H1 (cell line): Measurements from ENCODE around the gene NR1H3. TPM values are rescaled to one million over a fixed set of nuclear protein-coding genes. Genes with fewer than 3 reads are reported as not detected.

Experiments
- CTCF ChIA-PET: fragments of 300-600 bp; sonication (Branson Sonifier 250); formaldehyde crosslinking; loops from one replicate; lab custom pipeline; 2021; ENCODE audit not compliant: partially characterized antibody; lab: Charles Lee
- POLR2A ChIA-PET: fragments of 300-600 bp; sonication (Branson Sonifier 250); formaldehyde crosslinking; loops from one replicate; lab custom pipeline; 2021; ENCODE audit warnings: inconsistent platforms; ENCODE audit not compliant: partially characterized antibody; lab: Charles Lee
- DNase-seq, 2 experiments: peaks; one replicate each; pipeline versions ENCODE4 v3.0.0 to v3.0.0-alpha.2; 2010 to 2022; ENCODE audit warnings: low spot score in 2 of 2, low read depth in 1 of 2, mixed read lengths in 1 of 2
- FAIRE-seq: peaks from 2 replicates; lab custom pipeline; 2011; peaks lifted over from hg19 to GRCh38; lab: Jason Lieb, UNC
- H2AFZ ChIP-seq: 2 replicates; pipeline ENCODE4 v1.8.1; 2012; ENCODE audit warnings: low read length, inconsistent platforms
- H2AK5ac ChIP-seq: 2 replicates; pipeline ENCODE4 v1.6.1; 2013; ENCODE audit warnings: low read depth, low read length
- H2BK120ac ChIP-seq: replicated peaks from 2 replicates; pipeline ENCODE3; 2013; ENCODE audit warnings: low read depth, low read length, inconsistent platforms
- H2BK12ac ChIP-seq: 2 replicates; pipeline ENCODE4 v1.6.1; 2013; ENCODE audit warnings: low read depth, low read length
- H2BK15ac ChIP-seq: 2 replicates; pipeline ENCODE4 v1.6.1; 2013; ENCODE audit warnings: low read length
- H2BK20ac ChIP-seq: 2 replicates; pipeline ENCODE4 v1.6.1; 2013; ENCODE audit warnings: low read length
- H2BK5ac ChIP-seq: 2 replicates; pipeline ENCODE4 v1.6.1; 2013; ENCODE audit warnings: low read depth, low read length
- H3K14ac ChIP-seq: 2 replicates; pipeline ENCODE4 v1.6.1; 2013; ENCODE audit warnings: inconsistent platforms; ENCODE audit not compliant: insufficient read length
- H3K18ac ChIP-seq: 2 replicates; pipeline ENCODE4 v1.6.1; 2013; ENCODE audit warnings: low read length; ENCODE audit errors: extremely low read depth
- H3K23ac ChIP-seq: 2 replicates; pipeline ENCODE4 v1.6.1; 2013; ENCODE audit warnings: inconsistent platforms; ENCODE audit not compliant: insufficient read length
- H3K23me2 ChIP-seq: 2 replicates; pipeline ENCODE4 v1.6.1; 2013; ENCODE audit warnings: low read depth, low read length
- H3K27ac ChIP-seq: 2 replicates; pipeline ENCODE4 v1.6.1; 2011; ENCODE audit warnings: low read depth, low read length, inconsistent platforms
- H3K27me3 ChIP-seq, 4 experiments: replicated peaks in 1 of 4; 1 replicate in 1 of 4; 2 replicates in 3 of 4; pipeline versions ENCODE4 v1.6.1 to v1.8.1; 2011 to 2013; ENCODE audit warnings: low read length in 3 of 4, mild to moderate bottlenecking in 3 of 4, inconsistent platforms in 2 of 4, mixed read lengths in 2 of 4, moderate library complexity in 1 of 4; ENCODE audit not compliant: control insufficient read depth in 3 of 4, insufficient read depth in 3 of 4; ENCODE audit errors: extremely low read depth in 1 of 4
- H3K36me3 ChIP-seq, 4 experiments: 2 replicates each; pipeline versions ENCODE4 v1.6.1 to v1.8.1; 2011 to 2013; ENCODE audit warnings: mild to moderate bottlenecking in 4 of 4, low read length in 3 of 4, moderate library complexity in 2 of 4, control low read depth in 1 of 4, inconsistent platforms in 1 of 4; ENCODE audit not compliant: insufficient read depth in 4 of 4, control insufficient read depth in 2 of 4
- H3K4ac ChIP-seq: replicated peaks from 2 replicates; pipeline ENCODE3; 2013; ENCODE audit warnings: low read length, low read depth, mixed read lengths, inconsistent platforms; ENCODE audit not compliant: insufficient read length
- H3K4me1 ChIP-seq, 4 experiments: replicated peaks in 1 of 4; 1 replicate in 1 of 4; 2 replicates in 3 of 4; pipeline versions ENCODE4 v1.6.1 to v1.8.1; 2011 to 2013; ENCODE audit warnings: low read length in 3 of 4, inconsistent platforms in 2 of 4, mixed read lengths in 1 of 4; ENCODE audit not compliant: insufficient read depth in 4 of 4, control insufficient read depth in 3 of 4
- H3K4me2 ChIP-seq, 2 experiments: 2 replicates each; pipeline versions ENCODE4 v1.6.1 to v1.8.1; 2011 to 2013; ENCODE audit warnings: low read depth in 2 of 2, low read length in 2 of 2, control low read depth in 1 of 2, inconsistent platforms in 1 of 2, mild to moderate bottlenecking in 1 of 2; ENCODE audit not compliant: insufficient read depth in 1 of 2
- H3K4me3 ChIP-seq, 4 experiments: fragments of 200-600, 300-600 bp in 1 of 4; sonication (generic), shearing (Covaris generic), sonication (Bioruptor Twin) in 1 of 4; 2 replicates each; pipeline versions ENCODE4 v1.5.1 to v1.8.1; 2011 to 2016; ENCODE audit warnings: low read length in 4 of 4, low read depth in 3 of 4, control low read depth in 2 of 4, inconsistent platforms in 2 of 4, mild to moderate bottlenecking in 2 of 4, mixed read lengths in 1 of 4, moderate library complexity in 1 of 4; ENCODE audit not compliant: insufficient read depth in 2 of 4; ENCODE audit errors: extremely low read depth in 1 of 4
- H3K56ac ChIP-seq: replicated peaks from 2 replicates; pipeline ENCODE3; 2013; ENCODE audit warnings: low read depth, mild to moderate bottlenecking, mixed read lengths, low read length, inconsistent platforms; ENCODE audit not compliant: insufficient read length
- H3K79me1 ChIP-seq: 2 replicates; pipeline ENCODE4 v1.6.1; 2013; ENCODE audit warnings: low read depth, low read length, control low read depth
- H3K79me2 ChIP-seq, 2 experiments: 2 replicates each; pipeline versions ENCODE4 v1.6.1 to v1.8.1; 2012 to 2013; ENCODE audit warnings: low read length in 2 of 2, mild to moderate bottlenecking in 2 of 2, inconsistent platforms in 1 of 2; ENCODE audit not compliant: insufficient read depth in 2 of 2, control insufficient read depth in 1 of 2
- H3K9ac ChIP-seq, 4 experiments: replicated peaks in 1 of 4; 1 replicate in 1 of 4; 2 replicates in 3 of 4; pipeline versions ENCODE4 v1.6.1 to v1.8.1; 2011 to 2013; ENCODE audit warnings: low read depth in 3 of 4, low read length in 3 of 4, control low read depth in 2 of 4, mild to moderate bottlenecking in 2 of 4, moderate library complexity in 2 of 4, inconsistent platforms in 1 of 4; ENCODE audit errors: extremely low read depth in 1 of 4
- H3K9me3 ChIP-seq, 2 experiments: 2 replicates each; pipeline versions ENCODE4 v1.6.1 to v1.8.1; 2012 to 2013; ENCODE audit warnings: mild to moderate bottlenecking in 2 of 2, moderate library complexity in 2 of 2, control low read depth in 1 of 2, inconsistent platforms in 1 of 2, low read depth in 1 of 2, low read length in 1 of 2, mixed read lengths in 1 of 2; ENCODE audit not compliant: insufficient read depth in 2 of 2
- H4K20me1 ChIP-seq, 2 experiments: replicated peaks in 1 of 2; 2 replicates each; pipeline versions ENCODE3 to v1.8.1; 2011 to 2013; ENCODE audit warnings: inconsistent platforms in 2 of 2, low read length in 2 of 2, mild to moderate bottlenecking in 1 of 2; ENCODE audit not compliant: insufficient read depth in 2 of 2, control insufficient read depth in 1 of 2
- H4K5ac ChIP-seq: 2 replicates; pipeline ENCODE4 v1.6.1; 2013; ENCODE audit warnings: low read length, low read depth, mixed read lengths, inconsistent platforms; ENCODE audit not compliant: insufficient read length
- H4K8ac ChIP-seq: 2 replicates; pipeline ENCODE4 v1.8.0; 2013; ENCODE audit warnings: mild to moderate bottlenecking, moderate library complexity, low read length, inconsistent platforms; ENCODE audit not compliant: insufficient read depth; ENCODE audit errors: extremely low read depth
- H4K91ac ChIP-seq: replicated peaks from 2 replicates; pipeline ENCODE3; 2013; ENCODE audit warnings: low read length, mixed read lengths, inconsistent platforms; ENCODE audit not compliant: insufficient read length
- CTCF ChIP-seq, 3 experiments: IDR thresholded peaks; 1 replicate in 2 of 3; 2 replicates in 1 of 3; pipeline versions ENCODE4 v1.5.1 to v1.6.1; 2011; ENCODE audit warnings: low read length in 3 of 3, mild to moderate bottlenecking in 3 of 3, inconsistent platforms in 2 of 3, low read depth in 1 of 3, moderate library complexity in 1 of 3; ENCODE audit not compliant: insufficient read depth in 1 of 3; ENCODE audit errors: control extremely low read depth in 1 of 3
- RFX5 ChIP-seq: IDR thresholded peaks from 2 replicates; pipeline ENCODE4 v1.6.1; 2011; ENCODE audit warnings: low read depth, low read length, improper control_type of control experiment, borderline replicate concordance
- SUZ12 ChIP-seq: fragments of 200-600 bp; sonication (generic); IDR thresholded peaks from 2 replicates; pipeline ENCODE4 v1.6.1; 2012; ENCODE audit warnings: mild to moderate bottlenecking, inconsistent platforms, low read length, moderate library complexity, mixed read lengths
- TBP ChIP-seq: IDR thresholded peaks from 2 replicates; pipeline ENCODE4 v1.6.1; 2011; ENCODE audit warnings: low read depth, low read length, improper control_type of control experiment
- WGBS, 2 experiments: shearing (Covaris generic) in 1 of 2; methylation state at CpG; one replicate each; pipeline versions ENCODE4 v1.1.6 to v1.1.7; 2013 to 2015; ENCODE audit warnings: low lambda C conversion rate in 2 of 2, mixed read lengths in 2 of 2, inconsistent platforms in 1 of 2, low coverage in 1 of 2, missing lambda C conversion rate in 1 of 2; ENCODE audit not compliant: insufficient replicate concordance in 2 of 2, insufficient coverage in 1 of 2, insufficient read length in 1 of 2; ENCODE audit errors: extremely low coverage in 1 of 2, missing lambda C conversion rate in 1 of 2; 5-methylcytosine and 5-hydroxymethylcytosine counted together
- long read RNA-seq, 2 experiments: library from RNA in 1 of 2; library from capped mRNA in 1 of 2; stranded (forward); transcript quantifications; one replicate each; pipeline ENCODE4 v2.0.0, GENCODE V29; 2021; ENCODE audit warnings: inconsistent platforms in 1 of 2
- polyA minus RNA-seq, 3 experiments: library from RNA; depleted of rRNA, polyadenylated mRNA; stranded (reverse); fragments of >200 nt; gene quantifications; 1 replicate in 2 of 3; 2 replicates in 1 of 3; pipeline ENCODE4 v1.2.3, GENCODE V29; 2011
- polyA plus RNA-seq, 7 experiments: library from polyadenylated mRNA; depleted of rRNA in 3 of 7; stranded (reverse) in 5 of 7; unstranded in 2 of 7; fragments of >200 nt in 5 of 7; fragments of 200-250 nt in 2 of 7; gene quantifications; 1 replicate in 5 of 7; 2 replicates in 1 of 7; 4 replicates in 1 of 7; pipeline versions ENCODE4 v1.2.1 to v1.2.3, GENCODE V29; 2011 to 2013; ENCODE audit warnings: missing spikeins in 2 of 7, mixed read lengths in 2 of 7
- total RNA-seq: library from RNA; stranded (reverse); fragmentation: NEBNext Ultra II Directional; extraction: Animal tissue kit (Norgen Biotek cat#: 25700); gene quantifications from 2 replicates; pipeline ENCODE4 v1.2.1, GENCODE V29; 2021

NR1H3 gene
- 19.9 and 21.2 TPM in 2 replicates for total RNA-seq
- 42.1 and 51.5 TPM in 2 replicates for polyA plus RNA-seq (2011; rRNA removed)
- 39.9 TPM for polyA plus RNA-seq (2011; cell fraction: cytosol; rRNA removed)
- polyA plus RNA-seq (2011; cell fraction: nucleus; rRNA removed) = 58.5 TPM
- 24.9 to 28.6 TPM (median 27.6 TPM) in 4 replicates for polyA plus RNA-seq (2012, experiment 1 of 2)
- 19.2 TPM for polyA plus RNA-seq (2012, experiment 2 of 2)
- 11.7 TPM for polyA plus RNA-seq (2013, experiment 1 of 2)
- polyA plus RNA-seq (2013, experiment 2 of 2) = 11.6 TPM
- polyA minus RNA-seq (2011; rRNA and poly(A)+ RNA removed) = 34.2 and 36.4 TPM in 2 replicates
- 18.3 TPM for polyA minus RNA-seq (2011; cell fraction: cytosol; rRNA and poly(A)+ RNA removed)
- 18.3 TPM for polyA minus RNA-seq (2011; cell fraction: nucleus; rRNA and poly(A)+ RNA removed)
- long read RNA-seq, experiment 1, partial matches to known transcripts = 7 of 16 reads
- long read RNA-seq, experiment 1, other reads (novel, unspliced or antisense) = 4 of 16 reads
- long read RNA-seq, experiment 2, partial matches to known transcripts = 3 of 17 reads
- long read RNA-seq, experiment 2, other reads (novel, unspliced or antisense) = 9 of 17 reads

- ChIA-PET CTCF (interaction anchor here (0.7 to 7.1 kb wide), 22 partner anchors 10 to 115 kb away, joined by 3 to 127 read pairs (median 9); partner anchors contain the start of genes ACP2, ARFGAP2, DDB2 and MADD), POLR2A (interaction anchor here (0.8 to 7.1 kb wide), 11 partner anchors 9 to 80 kb away, joined by 3 to 47 read pairs (median 12); partner anchors contain the start of genes ACP2, ARFGAP2, DDB2 and MADD)
- Histone ChIP-seq H4K8ac (peak within 1 kb of the TSS; percentile 86), H3K36me3 (no peaks in the 10 kb centered on the region; a peak in 1 of 8 replicates), H3K56ac (peak within 1 kb of the TSS; percentile 63), H3K79me2 (no peaks in the 10 kb centered on the region), H3K23me2 (peaks cover 3% of the 10 kb centered on the region), H3K18ac (peak within 1 kb of the TSS; percentile 78), H2AFZ (no peak within 1 kb of the TSS), H3K4me1 (peaks cover 2 to 18% (median 9%) of the 10 kb centered on the region in 4 experiments), H2AK5ac (peak within 1 kb of the TSS; percentile 58; the same call in 1 of the 2 replicates), H2BK15ac (peak within 1 kb of the TSS; percentile 72; the same call in 1 of the 2 replicates), H2BK20ac (no peak within 1 kb of the TSS), H4K91ac (peak within 1 kb of the TSS; percentile 68), H3K4me3 (peak within 1 kb of the TSS in 3 of 4 experiments; percentile 29 to 51 (median 32); a peak in 4 of 8 replicates), H2BK5ac (peak within 1 kb of the TSS; percentile 73; the same call in 1 of the 2 replicates), H4K20me1 (no peaks in the 10 kb centered on the region), H3K4ac (no peak within 1 kb of the TSS), H2BK12ac (peak within 1 kb of the TSS; percentile 75; the same call in 1 of the 2 replicates), H3K9ac (peak within 1 kb of the TSS in 2 of 4 experiments; percentile 22 to 23; a peak in 4 of 7 replicates), H3K14ac (no peak within 1 kb of the TSS), H3K27ac (peak within 1 kb of the TSS; percentile 67; the same call in 1 of the 2 replicates), H4K5ac (peak within 1 kb of the TSS; percentile 81), H2BK120ac (peak within 1 kb of the TSS; percentile 2), H3K79me1 (no peaks in the 10 kb centered on the region), H3K23ac (no peak within 1 kb of the TSS), H3K27me3 (no peaks in the 10 kb centered on the region), H3K4me2 (peak within 1 kb of the TSS; percentile 58 to 65), H3K9me3 (no peaks in the 10 kb centered on the region)
- WGBS, 2 experiments = 15% methylated on average over 10 of the region's 15 CpGs; no CpG with 5 or more reads in 1 of the 2 experiments
- FAIRE-seq (no peak), DNase-seq (peak in 1 of 2 experiments; percentile 78)
- TF ChIP-seq TBP = no peak
- TF ChIP-seq SUZ12 = no peak
- peak; percentile 33 to 52 (median 46) for TF ChIP-seq CTCF (IDR thresholded peaks at IDR 0.05; ENCODE audit: control extremely low read depth in 1 of 3, insufficient read depth in 1 of 3, low read depth in 1 of 3, low read length in 3 of 3)
- no peak for TF ChIP-seq RFX5
These were observed at the start of gene NR1H3 for GRCh38 chr11:47257517-47258316. TSS of gene NR1H3 (plus strand) at chr11:47257996. CDS start at chr11:47259217, 1,221 bp downstream.
